NCI-H2171 treated with DMSO at 0.1 percent for 48 hours (cell line): ENCODE data around the gene ABTB1.
"Not testable (repeated sequence)": the region's sequence is repeated elsewhere in the genome, so short reads cannot be mapped to it uniquely, and the experiment has no call there.

Source experiments
- DNase-seq: peaks from one replicate; lab custom pipeline; 2025; lab: John Stamatoyannopoulos, UW

Gene ABTB1

GRCh38 chr3:127650236-127650635, 22.5 kb upstream of the ABTB1 start:
- no peak for DNase-seq

GRCh38 chr3:127651516-127652172, 21.1 kb upstream of the ABTB1 start:
- no peak for DNase-seq

GRCh38 chr3:127652246-127652995, 20.3 kb upstream of the ABTB1 start:
- peak; percentile 67 for DNase-seq

- no peak for DNase-seq
Measured at GRCh38 chr3:127654374-127654773, 18.4 kb upstream of the ABTB1 start.

- DNase-seq, result not testable (repeated sequence)
Measured at GRCh38 chr3:127654993-127655392, 17.8 kb upstream of the ABTB1 start.

GRCh38 chr3:127655641-127656040, 17.1 kb upstream of the ABTB1 start:
- no peak for DNase-seq

- no peak for DNase-seq
Measured at GRCh38 chr3:127656906-127657305, 15.8 kb upstream of the ABTB1 start.

- no peak for DNase-seq
Measured at GRCh38 chr3:127658234-127658633, 14.5 kb upstream of the ABTB1 start.

GRCh38 chr3:127660621-127661251, 12.0 kb upstream of the ABTB1 start:
- no peak for DNase-seq

GRCh38 chr3:127661600-127661999, 11.2 kb upstream of the ABTB1 start:
- no peak for DNase-seq

- DNase-seq, result no peak
Measured at GRCh38 chr3:127662001-127662469, 10.7 kb upstream of the ABTB1 start.

- DNase-seq, result peak; percentile 6
Measured at GRCh38 chr3:127663151-127663550, 9.6 kb upstream of the ABTB1 start.

GRCh38 chr3:127665165-127665564, 7.6 kb upstream of the ABTB1 start:
- no peak for DNase-seq

- DNase-seq, result no peak
Measured at GRCh38 chr3:127665586-127665985, 7.2 kb upstream of the ABTB1 start.

- DNase-seq, result no peak
Measured at GRCh38 chr3:127666676-127667075, 6.1 kb upstream of the ABTB1 start.

- DNase-seq, result peak; percentile 31
Measured at GRCh38 chr3:127667119-127667681, 5.6 kb upstream of the ABTB1 start.

GRCh38 chr3:127668906-127669305, 3.8 kb upstream of the ABTB1 start:
- DNase-seq, result no peak

- no peak for DNase-seq
Measured at GRCh38 chr3:127669541-127670228, 3.1 kb upstream of the ABTB1 start.

GRCh38 chr3:127670229-127670559, 2.6 kb upstream of the ABTB1 start:
- DNase-seq, result no peak

- DNase-seq, result no peak
Measured at GRCh38 chr3:127670761-127671522, 1.8 kb upstream of the ABTB1 start.
